Tibial artery (tissue), 4 donors: ENCODE measurements around the gene RPTOR.
A peak's percentile ranks its signal among the peaks of the same experiment; 100 is the strongest.

Experiments used
- DNase-seq, 2 donors: peaks; one replicate each; pipeline ENCODE4 v3.0.0-alpha.2; 2019
- H3K27ac ChIP-seq, 2 donors: fragments of 200-600 bp; sonication (generic) in 1 of 2; 1 replicate in 1 of 2; 2 replicates in 1 of 2; pipeline ENCODE4 v1.5.1; 2018 to 2019; ENCODE audit warnings: mild to moderate bottlenecking in 1 of 2
- H3K27me3 ChIP-seq, 2 donors: fragments of 200-600 bp; sonication (generic) in 1 of 2; one replicate each; pipeline versions ENCODE4 v1.5.1 to v1.6.0; 2016 to 2019
- H3K36me3 ChIP-seq, 3 donors: fragments of 200-600 bp; sonication (generic) in 2 of 3; one replicate each; pipeline ENCODE4 v1.5.1; 2016 to 2019; ENCODE audit warnings: mild to moderate bottlenecking in 2 of 3
- H3K4me1 ChIP-seq, 4 donors: fragments of 200-600 bp; sonication (generic) in 2 of 4; 1 replicate in 3 of 4; 2 replicates in 1 of 4; pipeline ENCODE4 v1.5.1; 2016 to 2019
- H3K4me3 ChIP-seq, 2 donors: fragments of 200-600 bp; sonication (generic) in 1 of 2; 1 replicate in 1 of 2; 2 replicates in 1 of 2; pipeline ENCODE4 v1.5.1; 2018 to 2019; ENCODE audit warnings: mild to moderate bottlenecking in 2 of 2
- H3K9me3 ChIP-seq, 3 donors: fragments of 200-600 bp; sonication (generic) in 1 of 3; one replicate each; pipeline ENCODE4 v1.5.1; 2016 to 2019
- CTCF ChIP-seq, 2 experiments: fragments of 200-600 bp in 1 of 2; fragments of 450-650 bp in 1 of 2; IDR thresholded peaks; one replicate each; pipeline ENCODE4 v1.5.1; 2017 to 2019; ENCODE audit warnings: antibody characterized with exemption in 2 of 2, mild to moderate bottlenecking in 1 of 2, moderate library complexity in 1 of 2
- intact Hi-C: fragments of 100-400 bp; cut with DNase I; formaldehyde crosslinking; loops from one replicate; pipeline ENCODE4 v1.15.0; 2023; ENCODE audit warnings: low total_unique reads

Gene RPTOR

GRCh38 chr17:80913928-80914821 lies 369.5 kb downstream of the RPTOR start:
- no peak overlapping the region for H3K27ac ChIP-seq
- H3K4me1 ChIP-seq, result peaks cover 0 to 20% (median 16%) of the 10 kb centered on the region in 4 donors
- H3K4me3 ChIP-seq, result no peak overlapping the region
- peaks cover 14 to 71% (median 38%) of the 10 kb centered on the region in 3 donors for H3K36me3 ChIP-seq
- TF ChIP-seq CTCF (IDR thresholded peaks at IDR 0.05), result no peak
- H3K27me3 ChIP-seq, result no peaks in the 10 kb centered on the region
- intact Hi-C loops, result no loop called here
- peak in 1 of 2 donors; percentile 54 for DNase-seq
- no peaks in the 10 kb centered on the region for H3K9me3 ChIP-seq

GRCh38 chr17:80916246-80916645 lies 371.6 kb downstream of the RPTOR start:
- no peaks in the 10 kb centered on the region for H3K9me3 ChIP-seq
- peaks cover under 1 to 64% (median 18%) of the 10 kb centered on the region in 3 donors for H3K36me3 ChIP-seq
- no peak for TF ChIP-seq CTCF (IDR thresholded peaks at IDR 0.05)
- peak in 1 of 2 donors; percentile 41 for DNase-seq
- peaks cover 0 to 41% (median 34%) of the 10 kb centered on the region in 4 donors for H3K4me1 ChIP-seq
- no peak overlapping the region for H3K4me3 ChIP-seq
- H3K27me3 ChIP-seq, result no peaks in the 10 kb centered on the region
- intact Hi-C loops, result no loop called here
- no peak overlapping the region for H3K27ac ChIP-seq

GRCh38 chr17:80917716-80918560 lies 373.3 kb downstream of the RPTOR start:
- Histone ChIP-seq H3K27ac (peak overlapping the region; percentile 63 to 86), H3K9me3 (no peaks in the 10 kb centered on the region), H3K4me3 (no peak overlapping the region), H3K27me3 (no peaks in the 10 kb centered on the region), H3K36me3 (peaks cover 0 to 52% (median 16%) of the 10 kb centered on the region in 3 donors), H3K4me1 (peaks cover 0 to 51% (median 42%) of the 10 kb centered on the region in 4 donors)
- peak in 1 of 2 donors; percentile 60 for DNase-seq
- TF ChIP-seq CTCF (IDR thresholded peaks at IDR 0.05), result no peak
- intact Hi-C loops, result no loop called here

- no peaks in the 10 kb centered on the region for H3K27me3 ChIP-seq
- intact Hi-C loops, result no loop called here
- no peak overlapping the region for H3K4me3 ChIP-seq
- peak in 1 of 2 donors; percentile 48 for DNase-seq
- H3K9me3 ChIP-seq, result no peaks in the 10 kb centered on the region
- peaks cover 0 to 51% (median 42%) of the 10 kb centered on the region in 4 donors for H3K4me1 ChIP-seq
- H3K36me3 ChIP-seq, result peaks cover 0 to 56% (median 24%) of the 10 kb centered on the region in 3 donors
- peak overlapping the region; percentile 63 to 86 for H3K27ac ChIP-seq
- no peak for TF ChIP-seq CTCF (IDR thresholded peaks at IDR 0.05)
Measured at GRCh38 chr17:80918731-80919130, 374.1 kb downstream of the RPTOR start.
